Stimulated activated naive B cell treated with anti-CD40 and anti-IgM and Interleukin-4, amounts not matched to agents 10 μg/mL and 1 μg/mL and 100 μg/mL, for 72 hours (primary cell): ENCODE data around the gene DENND1C.

Experiments
- ATAC-seq, 2 donors: fragments of 150-1000 bp; cut with Tn5 transposase; replicated peaks; 2 replicates each; pipeline ENCODE4 v1.10.0; 2021; ENCODE audit warnings: moderate library complexity in 1 of 2
- DNase-seq: peaks from one replicate; pipeline ENCODE4 v3.0.0; 2021
- H3K27ac Mint-ChIP-seq: one replicate; pipeline ENCODE4 v1.8.0; 2022; ENCODE audit warnings: mild to moderate bottlenecking, mixed read lengths
- H3K27me3 Mint-ChIP-seq, 2 donors: one replicate each; pipeline ENCODE4 v1.8.0; 2022; ENCODE audit warnings: mixed read lengths in 2 of 2
- H3K36me3 Mint-ChIP-seq, 2 donors: one replicate each; pipeline ENCODE4 v1.8.0; 2022; ENCODE audit warnings: mixed read lengths in 2 of 2, mild to moderate bottlenecking in 1 of 2
- H3K4me1 Mint-ChIP-seq, 2 donors: one replicate each; pipeline ENCODE4 v1.8.0; 2022; ENCODE audit warnings: mixed read lengths in 2 of 2, mild to moderate bottlenecking in 1 of 2
- H3K4me3 Mint-ChIP-seq, 2 donors: one replicate each; pipeline ENCODE4 v1.8.0; 2022; ENCODE audit warnings: mild to moderate bottlenecking in 2 of 2, mixed read lengths in 2 of 2, moderate library complexity in 1 of 2
- H3K9me3 Mint-ChIP-seq, 2 donors: one replicate each; pipeline ENCODE4 v1.8.0; 2022; ENCODE audit warnings: mixed read lengths in 2 of 2, mild to moderate bottlenecking in 1 of 2

Gene DENND1C

GRCh38 chr19:6423499-6424194 is 57.9 kb downstream of the DENND1C start:
- ATAC-seq (no peak), DNase-seq (no peak)
- Mint-ChIP-seq H3K27ac (peak overlapping the region; percentile 91), H3K4me3 (peak overlapping the region; percentile 88 to 93), H3K27me3 (no peaks in the 10 kb centered on the region), H3K4me1 (peaks cover 20 to 46% of the 10 kb centered on the region in 2 donors), H3K36me3 (peaks cover 24 to 29% of the 10 kb centered on the region in 2 donors), H3K9me3 (peaks cover 0 to 2% of the 10 kb centered on the region in 2 donors)

- Mint-ChIP-seq H3K27ac (peak overlapping the region; percentile 51), H3K4me1 (peaks cover 20 to 46% of the 10 kb centered on the region in 2 donors), H3K4me3 (no peak overlapping the region), H3K27me3 (no peaks in the 10 kb centered on the region), H3K9me3 (peaks cover 0 to 2% of the 10 kb centered on the region in 2 donors), H3K36me3 (peaks cover 33 to 47% of the 10 kb centered on the region in 2 donors)
- ATAC-seq (no peak), DNase-seq (no peak)
Measured at GRCh38 chr19:6421075-6422014, 60.2 kb downstream of the DENND1C start.

GRCh38 chr19:6418562-6418932 is 63.0 kb downstream of the DENND1C start:
- Mint-ChIP-seq H3K27ac (peak overlapping the region; percentile 20), H3K4me1 (peaks cover 14 to 33% of the 10 kb centered on the region in 2 donors), H3K27me3 (no peaks in the 10 kb centered on the region), H3K36me3 (peaks cover 49 to 68% of the 10 kb centered on the region in 2 donors), H3K4me3 (no peak overlapping the region), H3K9me3 (no peaks in the 10 kb centered on the region)
- no peak for ATAC-seq
- DNase-seq, result no peak

- DNase-seq (no peak), ATAC-seq (no peak)
- Mint-ChIP-seq H3K27me3 (no peaks in the 10 kb centered on the region), H3K9me3 (no peaks in the 10 kb centered on the region), H3K4me3 (no peak overlapping the region), H3K36me3 (peaks cover 49 to 68% of the 10 kb centered on the region in 2 donors), H3K27ac (no peak overlapping the region), H3K4me1 (peaks cover 9 to 27% of the 10 kb centered on the region in 2 donors)
Measured at GRCh38 chr19:6417713-6418561, 63.6 kb downstream of the DENND1C start.
